Neuronal stem cell (in vitro differentiated cells): Measurements from ENCODE around the gene MICU1.

Experiments used
- DNase-seq: peaks from one replicate; pipeline ENCODE4 v3.0.0-alpha.2; 2013; ENCODE audit warnings: low spot score
- H2AFZ ChIP-seq: one replicate; pipeline ENCODE4 v1.6.1; 2013; ENCODE audit warnings: mild to moderate bottlenecking, low read length, inconsistent platforms
- H2AK5ac ChIP-seq: 2 replicates; pipeline ENCODE4 v1.6.1; 2013; ENCODE audit warnings: low read depth, mild to moderate bottlenecking, inconsistent platforms, low read length, moderate library complexity, mixed read lengths
- H2BK120ac ChIP-seq: 2 replicates; pipeline ENCODE4 v1.6.1; 2013; ENCODE audit warnings: low read depth, mild to moderate bottlenecking, inconsistent platforms, low read length, moderate library complexity, mixed read lengths
- H2BK12ac ChIP-seq: one replicate; pipeline ENCODE4 v1.6.1; 2013; ENCODE audit warnings: low read length, inconsistent platforms
- H2BK15ac ChIP-seq: 2 replicates; pipeline ENCODE4 v1.6.1; 2013; ENCODE audit warnings: mild to moderate bottlenecking, low read length, inconsistent platforms, mixed read lengths
- H2BK5ac ChIP-seq: one replicate; pipeline ENCODE4 v1.6.1; 2013; ENCODE audit warnings: inconsistent platforms, mild to moderate bottlenecking, low read length, moderate library complexity
- H3K14ac ChIP-seq: one replicate; pipeline ENCODE4 v1.6.1; 2013; ENCODE audit warnings: low read length, inconsistent platforms
- H3K18ac ChIP-seq: 2 replicates; pipeline ENCODE4 v1.6.1; 2013; ENCODE audit warnings: low read length, inconsistent platforms
- H3K23ac ChIP-seq: 2 replicates; pipeline ENCODE4 v1.6.1; 2013; ENCODE audit warnings: low read depth, mild to moderate bottlenecking, mixed read lengths, low read length, inconsistent platforms; ENCODE audit not compliant: poor library complexity
- H3K27ac ChIP-seq: replicated peaks from 3 replicates; pipeline ENCODE4 v1.5.1; 2013; ENCODE audit warnings: low read length, inconsistent platforms
- H3K27me3 ChIP-seq, 3 experiments: 2 replicates each; pipeline ENCODE4 v1.6.1; 2013; ENCODE audit warnings: low read length in 3 of 3, mild to moderate bottlenecking in 2 of 3, inconsistent platforms in 1 of 3, low read depth in 1 of 3, mixed read lengths in 1 of 3, moderate library complexity in 1 of 3; ENCODE audit not compliant: control insufficient read depth in 3 of 3, insufficient read depth in 3 of 3
- H3K36me3 ChIP-seq, 2 donors: replicated peaks in 1 of 2; 2 replicates each; pipeline ENCODE4 v1.6.1; 2013; ENCODE audit warnings: low read length in 2 of 2; ENCODE audit not compliant: control insufficient read depth in 2 of 2, insufficient read depth in 2 of 2
- H3K4ac ChIP-seq: 2 replicates; pipeline ENCODE4 v1.6.1; 2013; ENCODE audit warnings: inconsistent platforms, mild to moderate bottlenecking, low read length, moderate library complexity
- H3K4me1 ChIP-seq, 2 donors: 1 replicate in 1 of 2; 2 replicates in 1 of 2; pipeline ENCODE4 v1.6.1; 2013; ENCODE audit warnings: low read length in 2 of 2, low read depth in 1 of 2; ENCODE audit not compliant: control insufficient read depth in 2 of 2, insufficient read depth in 1 of 2
- H3K4me2 ChIP-seq: one replicate; pipeline ENCODE4 v1.6.1; 2013; ENCODE audit warnings: mild to moderate bottlenecking, low read length, inconsistent platforms; ENCODE audit not compliant: insufficient read depth, poor library complexity, severe bottlenecking
- H3K4me3 ChIP-seq, 2 donors: 2 replicates each; pipeline ENCODE4 v1.5.1; 2013; ENCODE audit warnings: low read length in 2 of 2, mild to moderate bottlenecking in 2 of 2, inconsistent platforms in 1 of 2, moderate library complexity in 1 of 2
- H3K79me1 ChIP-seq: one replicate; pipeline ENCODE4 v1.6.1; 2013; ENCODE audit warnings: low read depth, mild to moderate bottlenecking, inconsistent platforms, low read length, moderate library complexity
- H3K9ac ChIP-seq: one replicate; pipeline ENCODE4 v1.6.1; 2013; ENCODE audit warnings: mild to moderate bottlenecking, low read depth, low read length, inconsistent platforms; ENCODE audit not compliant: poor library complexity
- H3K9me3 ChIP-seq, 2 donors: replicated peaks in 1 of 2; 2 replicates each; pipeline versions ENCODE3 to v1.6.1; 2013; ENCODE audit warnings: low read length in 2 of 2, mild to moderate bottlenecking in 2 of 2, inconsistent platforms in 1 of 2, low read depth in 1 of 2, mixed read lengths in 1 of 2, moderate library complexity in 1 of 2; ENCODE audit not compliant: control insufficient read depth in 2 of 2, insufficient read depth in 1 of 2
- H4K8ac ChIP-seq: one replicate; pipeline ENCODE4 v1.6.1; 2013; ENCODE audit warnings: low read depth, mild to moderate bottlenecking, inconsistent platforms, low read length, moderate library complexity
- H4K91ac ChIP-seq: one replicate; pipeline ENCODE4 v1.6.1; 2013; ENCODE audit warnings: low read length, low read depth, mild to moderate bottlenecking, inconsistent platforms; ENCODE audit not compliant: poor library complexity
- WGBS, 2 donors: extraction: QIAGEN DNeasy Blood & Tissue Kit; methylation state at CpG; one replicate each; pipeline ENCODE4 v1.1.7; 2013; ENCODE audit warnings: missing lambda C conversion rate in 2 of 2, mixed read lengths in 1 of 2; ENCODE audit not compliant: insufficient read length in 2 of 2, insufficient replicate concordance in 1 of 2; ENCODE audit errors: extremely low coverage in 2 of 2; 5-methylcytosine and 5-hydroxymethylcytosine counted together

MICU1 gene

DNA sequence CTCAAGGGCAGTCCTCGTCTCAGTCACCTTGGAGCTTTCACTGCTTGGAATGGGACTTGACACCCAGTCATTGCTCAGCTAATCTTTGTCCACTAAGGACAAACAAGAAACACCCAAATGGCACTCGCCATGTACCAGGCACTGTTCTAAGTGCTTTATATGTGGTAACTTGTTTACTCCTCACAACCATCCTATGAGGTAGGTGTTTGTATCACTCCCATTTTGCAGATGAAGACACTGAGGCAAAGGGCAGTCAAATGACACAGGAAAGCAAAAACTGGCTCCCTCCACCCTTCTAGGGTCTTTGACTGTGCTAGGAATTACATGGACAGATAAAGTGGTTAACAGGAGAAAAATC is 295.8 kb downstream of the MICU1 start:
- Histone ChIP-seq H3K23ac (no peak overlapping the region), H2BK5ac (peak overlapping the region; percentile 33), H4K91ac (no peak overlapping the region), H3K4me1 (peaks cover 51 to 54% of the 10 kb centered on the region in 2 donors), H3K18ac (no peak overlapping the region), H3K14ac (no peak overlapping the region), H3K4ac (no peak overlapping the region), H3K36me3 (peaks cover under 1 to 11% of the 10 kb centered on the region in 2 donors), H3K4me3 (no peak overlapping the region), H2AFZ (no peak overlapping the region), H2BK15ac (peak overlapping the region; percentile 56), H2AK5ac (peak overlapping the region; percentile 22), H3K79me1 (no peaks in the 10 kb centered on the region), H2BK12ac (peak overlapping the region; percentile 27), H3K27ac (no peak overlapping the region), H3K9ac (no peak overlapping the region), H3K9me3 (no peaks in the 10 kb centered on the region), H3K27me3 (no peaks in the 10 kb centered on the region), H4K8ac (peak overlapping the region; percentile 68), H3K4me2 (no peak overlapping the region), H2BK120ac (peak overlapping the region; percentile 19)
- DNase-seq = no peak
- no CpG with 5 or more reads among the region's 2 CpGs for WGBS, 2 donors

DNA sequence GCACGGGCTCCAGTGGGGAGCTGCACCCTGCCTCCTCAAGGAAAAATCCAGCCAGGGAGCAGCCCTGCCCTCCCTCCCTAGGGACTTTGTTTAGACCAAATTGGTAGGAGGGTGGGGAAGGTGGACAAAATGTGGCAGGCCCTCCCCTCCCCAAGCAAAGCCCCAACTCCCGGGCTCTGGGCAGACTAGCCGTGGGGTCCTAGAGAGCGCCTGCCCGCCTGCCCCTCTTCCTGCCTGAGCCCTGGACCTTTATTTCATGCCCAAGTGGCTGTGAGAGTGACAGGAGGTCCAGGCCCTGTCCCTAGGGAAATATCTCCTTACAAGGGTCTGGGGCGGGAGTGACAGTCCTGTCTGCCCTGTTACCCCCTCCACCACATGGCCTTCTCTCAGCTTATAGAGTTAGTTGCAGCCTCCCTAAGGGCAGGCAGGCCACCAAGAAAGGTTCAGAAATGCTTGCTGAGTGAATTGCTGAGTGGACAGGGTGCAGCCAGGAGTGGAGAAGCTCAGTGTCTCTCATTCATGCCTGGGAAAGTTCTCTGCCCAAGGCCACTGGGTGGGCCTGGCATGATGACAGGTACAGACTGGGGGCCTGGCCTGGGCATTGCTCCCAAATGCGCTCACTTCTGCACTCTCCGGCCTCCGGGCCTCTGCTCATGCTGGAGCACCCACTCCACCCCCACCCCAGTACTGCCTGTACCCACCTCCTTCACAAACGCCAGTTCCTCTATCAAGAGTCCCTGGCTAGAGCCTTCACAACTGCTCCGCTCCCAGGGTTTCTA is 296.4 kb downstream of the MICU1 start:
- Histone ChIP-seq H2BK5ac (peak overlapping the region; percentile 33), H3K79me1 (no peaks in the 10 kb centered on the region), H2BK12ac (peak overlapping the region; percentile 90), H3K27me3 (no peaks in the 10 kb centered on the region), H2BK15ac (peak overlapping the region; percentile 99), H3K4me3 (no peak overlapping the region), H3K4ac (no peak overlapping the region), H2BK120ac (peak overlapping the region; percentile 93), H3K36me3 (peaks cover 0 to 11% of the 10 kb centered on the region in 2 donors), H3K18ac (peak overlapping the region; percentile 95), H4K8ac (peak overlapping the region; percentile 68), H3K27ac (peak overlapping the region; percentile 76), H3K9me3 (no peaks in the 10 kb centered on the region), H3K4me1 (peaks cover 50 to 51% of the 10 kb centered on the region in 2 donors), H3K14ac (no peak overlapping the region), H4K91ac (peak overlapping the region; percentile 93), H2AK5ac (peak overlapping the region; percentile 99), H3K23ac (no peak overlapping the region), H3K4me2 (no peak overlapping the region), H3K9ac (no peak overlapping the region), H2AFZ (peak overlapping the region; percentile 83)
- no peak for DNase-seq
- no CpG with 5 or more reads among the region's 11 CpGs for WGBS, 2 donors

DNA sequence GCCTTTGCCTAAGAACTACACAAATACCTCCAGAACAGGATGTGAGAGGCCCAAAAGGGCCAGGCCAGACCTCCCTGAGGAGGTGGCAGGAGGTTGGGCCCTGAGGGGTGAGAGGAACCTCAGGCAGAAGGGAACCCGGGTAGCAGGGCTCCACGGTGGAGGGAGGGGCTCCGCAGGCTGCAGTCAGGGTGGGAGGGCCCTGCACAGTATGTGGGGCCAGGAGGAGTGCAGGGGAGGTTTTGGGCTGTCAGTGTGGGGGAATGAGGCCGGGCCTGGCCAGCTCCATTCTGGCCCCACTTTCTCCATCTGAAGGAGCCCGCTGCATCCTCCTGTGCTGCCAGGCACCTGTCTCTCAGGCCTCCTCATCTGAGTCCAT is 297.1 kb downstream of the MICU1 start:
- H3K79me1 ChIP-seq = no peaks in the 10 kb centered on the region
- H3K4ac ChIP-seq = peak overlapping the region; percentile 87
- H2BK12ac ChIP-seq = peak overlapping the region; percentile 90
- peak overlapping the region; percentile 36 for H3K23ac ChIP-seq
- H2BK15ac ChIP-seq = peak overlapping the region; percentile 99
- peak overlapping the region; percentile 76 for H3K27ac ChIP-seq
- no peak overlapping the region for H3K4me2 ChIP-seq
- peak overlapping the region; percentile 95 for H3K18ac ChIP-seq
- peak overlapping the region; percentile 100 for H4K8ac ChIP-seq
- no peak overlapping the region for H3K4me3 ChIP-seq
- WGBS, 2 donors = no CpG with 5 or more reads among the region's 5 CpGs
- peak overlapping the region; percentile 99 for H2AK5ac ChIP-seq
- H3K9ac ChIP-seq = peak overlapping the region; percentile 78
- peak overlapping the region; percentile 93 for H2BK120ac ChIP-seq
- peaks cover 0 to 11% of the 10 kb centered on the region in 2 donors for H3K36me3 ChIP-seq
- no peaks in the 10 kb centered on the region for H3K27me3 ChIP-seq
- peak overlapping the region; percentile 33 for H2BK5ac ChIP-seq
- H2AFZ ChIP-seq = peak overlapping the region; percentile 83
- no peak for DNase-seq
- no peaks in the 10 kb centered on the region for H3K9me3 ChIP-seq
- H3K14ac ChIP-seq = peak overlapping the region; percentile 82
- H3K4me1 ChIP-seq = peaks cover 47 to 49% of the 10 kb centered on the region in 2 donors
- H4K91ac ChIP-seq = peak overlapping the region; percentile 93

DNA sequence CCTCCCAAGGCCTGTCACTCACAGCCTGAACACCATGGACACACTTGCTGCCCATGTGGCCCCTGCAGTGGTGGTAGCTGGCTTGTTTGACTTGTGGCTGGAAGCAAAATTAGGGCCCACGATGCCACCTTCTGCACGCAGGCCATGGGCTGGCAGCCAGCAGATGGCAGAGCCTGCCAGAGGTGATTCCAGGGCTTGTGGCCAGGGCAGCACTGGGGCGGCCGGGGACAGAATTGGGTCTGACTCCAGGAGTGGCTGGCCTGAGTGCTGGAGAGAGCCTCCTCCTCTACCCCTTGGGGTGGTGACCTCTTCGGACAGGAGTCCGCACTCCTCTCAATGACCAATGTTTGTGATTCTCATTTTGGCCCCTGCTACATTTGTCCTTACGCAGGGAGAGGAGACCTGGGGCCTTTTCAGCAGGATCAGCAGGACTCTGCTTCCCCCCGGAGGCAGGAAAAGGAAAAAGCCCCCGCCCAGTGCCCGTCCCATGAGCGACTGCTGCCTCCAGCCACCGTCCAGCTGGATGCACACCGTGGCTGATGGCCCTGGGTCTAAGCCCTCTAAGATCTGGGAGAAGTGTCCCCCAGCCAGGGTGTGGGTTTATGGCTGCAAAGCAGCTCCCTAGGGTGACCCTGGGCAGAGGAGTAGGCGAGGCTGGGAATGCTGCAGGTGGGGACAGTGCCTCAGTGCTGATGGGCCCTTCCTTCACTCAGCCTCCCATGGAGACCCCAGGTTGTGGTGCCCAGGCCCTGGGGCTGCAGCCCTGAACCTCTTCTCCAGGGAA is 297.6 kb downstream of the MICU1 start:
- Histone ChIP-seq H4K8ac (peak overlapping the region; percentile 100), H3K4me2 (no peak overlapping the region), H3K4me3 (no peak overlapping the region), H3K4me1 (peaks cover 41 to 43% of the 10 kb centered on the region in 2 donors), H3K14ac (peak overlapping the region; percentile 60), H2BK12ac (peak overlapping the region; percentile 90), H2AFZ (peak overlapping the region; percentile 83), H3K9ac (peak overlapping the region; percentile 50), H3K27me3 (no peaks in the 10 kb centered on the region), H3K4ac (peak overlapping the region; percentile 87), H2BK5ac (peak overlapping the region; percentile 33), H3K79me1 (no peaks in the 10 kb centered on the region), H2BK120ac (peak overlapping the region; percentile 93), H2BK15ac (peak overlapping the region; percentile 99), H3K18ac (peak overlapping the region; percentile 95), H2AK5ac (peak overlapping the region; percentile 99), H3K36me3 (peaks cover 0 to 6% of the 10 kb centered on the region in 2 donors), H4K91ac (peak overlapping the region; percentile 93), H3K27ac (peak overlapping the region; percentile 76), H3K23ac (peak overlapping the region; percentile 36), H3K9me3 (no peaks in the 10 kb centered on the region)
- WGBS, 2 donors = no CpG with 5 or more reads among the region's 14 CpGs
- no peak for DNase-seq
